Bronchial epithelial cell (primary cell): ENCODE data around the gene TSPAN18. TPM values are rescaled to one million over a fixed set of nuclear protein-coding genes. Genes with fewer than 3 reads are reported as not detected.
A peak's percentile ranks its signal among the peaks of the same experiment; 100 is the strongest.

Experiments
- DNase-seq: peaks from one replicate; pipeline ENCODE4 v3.0.0-alpha.2; 2010; ENCODE audit warnings: low read depth
- FAIRE-seq: peaks from 2 replicates; lab custom pipeline; 2011; peaks lifted over from hg19 to GRCh38; lab: Jason Lieb, UNC
- H3K27me3 ChIP-seq: 2 replicates; pipeline ENCODE4 v1.5.1; 2011; ENCODE audit warnings: low read length; ENCODE audit not compliant: control insufficient read depth, insufficient read depth
- H3K36me3 ChIP-seq: 2 replicates; pipeline ENCODE4 v1.5.1; 2011; ENCODE audit warnings: low read length; ENCODE audit not compliant: control insufficient read depth, insufficient read depth
- H3K4me3 ChIP-seq: 2 replicates; pipeline ENCODE4 v1.5.1; 2011; ENCODE audit warnings: mild to moderate bottlenecking, low read depth, low read length, control low read depth
- total RNA-seq: library from RNA; depleted of rRNA; stranded (reverse); fragments of >200 nt; gene quantifications from 2 replicates; pipeline ENCODE4 v1.2.1, GENCODE V29; 2014
- TF ChIP-seq, protein P1 (sequence below): IDR thresholded peaks from 2 replicates; pipeline ENCODE4 v1.5.1; 2011; ENCODE audit warnings: mild to moderate bottlenecking, moderate library complexity, low read length, control low read depth, inconsistent platforms; ENCODE audit not compliant: insufficient read depth, severe bottlenecking

Gene TSPAN18
- total RNA-seq, 1 donor from 2014 or later: not detected

DNA sequence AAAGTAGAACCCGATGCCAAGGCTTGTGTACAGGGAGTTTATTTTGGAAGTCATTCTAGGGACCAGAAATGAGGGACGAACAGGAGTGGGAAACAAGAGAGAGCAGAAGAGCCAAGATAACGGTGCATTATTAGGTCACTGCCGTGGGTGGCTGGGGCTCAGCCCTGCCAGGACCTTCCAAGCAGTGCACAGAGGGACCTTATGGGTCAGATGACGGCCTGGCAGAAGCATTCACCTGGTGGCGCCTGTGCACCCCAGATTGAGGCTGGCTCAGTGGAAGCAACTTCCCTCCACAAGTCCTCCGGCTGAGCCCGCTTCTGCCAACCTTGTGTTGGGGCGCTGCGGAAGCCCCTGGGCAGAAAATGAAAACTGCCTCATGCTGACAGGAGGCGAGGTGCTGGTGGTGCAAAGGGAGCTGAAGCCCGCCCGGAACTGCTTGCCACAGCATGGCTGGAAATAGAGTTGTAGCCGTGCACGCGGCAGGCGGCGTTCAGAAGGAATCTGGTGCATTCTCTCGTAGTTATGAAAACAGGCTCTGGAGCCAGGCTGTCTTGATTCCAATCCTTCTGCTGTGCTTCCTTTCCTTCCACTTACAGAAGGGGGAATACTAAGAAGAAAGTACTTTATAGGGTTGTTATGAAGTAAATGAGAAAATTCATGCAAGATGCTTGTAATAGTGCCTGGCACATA lies 246.1 kb downstream of the TSPAN18 start:
- no peak overlapping the region for H3K4me3 ChIP-seq
- no peaks in the 10 kb centered on the region for H3K36me3 ChIP-seq
- H3K27me3 ChIP-seq: peaks cover 4% of the 10 kb centered on the region
- DNase-seq (no peak), FAIRE-seq (no peak)
- TF ChIP-seq, protein P1, sequence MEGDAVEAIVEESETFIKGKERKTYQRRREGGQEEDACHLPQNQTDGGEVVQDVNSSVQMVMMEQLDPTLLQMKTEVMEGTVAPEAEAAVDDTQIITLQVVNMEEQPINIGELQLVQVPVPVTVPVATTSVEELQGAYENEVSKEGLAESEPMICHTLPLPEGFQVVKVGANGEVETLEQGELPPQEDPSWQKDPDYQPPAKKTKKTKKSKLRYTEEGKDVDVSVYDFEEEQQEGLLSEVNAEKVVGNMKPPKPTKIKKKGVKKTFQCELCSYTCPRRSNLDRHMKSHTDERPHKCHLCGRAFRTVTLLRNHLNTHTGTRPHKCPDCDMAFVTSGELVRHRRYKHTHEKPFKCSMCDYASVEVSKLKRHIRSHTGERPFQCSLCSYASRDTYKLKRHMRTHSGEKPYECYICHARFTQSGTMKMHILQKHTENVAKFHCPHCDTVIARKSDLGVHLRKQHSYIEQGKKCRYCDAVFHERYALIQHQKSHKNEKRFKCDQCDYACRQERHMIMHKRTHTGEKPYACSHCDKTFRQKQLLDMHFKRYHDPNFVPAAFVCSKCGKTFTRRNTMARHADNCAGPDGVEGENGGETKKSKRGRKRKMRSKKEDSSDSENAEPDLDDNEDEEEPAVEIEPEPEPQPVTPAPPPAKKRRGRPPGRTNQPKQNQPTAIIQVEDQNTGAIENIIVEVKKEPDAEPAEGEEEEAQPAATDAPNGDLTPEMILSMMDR: no peak

- TF ChIP-seq, protein P1: no peak
- Histone ChIP-seq H3K4me3 (no peak overlapping the region), H3K27me3 (peaks cover 4% of the 10 kb centered on the region), H3K36me3 (no peaks in the 10 kb centered on the region)
- FAIRE-seq: no peak
- DNase-seq: no peak
These were observed 247.1 kb downstream of the TSPAN18 start for GRCh38 chr11:44973632-44974401.

DNA sequence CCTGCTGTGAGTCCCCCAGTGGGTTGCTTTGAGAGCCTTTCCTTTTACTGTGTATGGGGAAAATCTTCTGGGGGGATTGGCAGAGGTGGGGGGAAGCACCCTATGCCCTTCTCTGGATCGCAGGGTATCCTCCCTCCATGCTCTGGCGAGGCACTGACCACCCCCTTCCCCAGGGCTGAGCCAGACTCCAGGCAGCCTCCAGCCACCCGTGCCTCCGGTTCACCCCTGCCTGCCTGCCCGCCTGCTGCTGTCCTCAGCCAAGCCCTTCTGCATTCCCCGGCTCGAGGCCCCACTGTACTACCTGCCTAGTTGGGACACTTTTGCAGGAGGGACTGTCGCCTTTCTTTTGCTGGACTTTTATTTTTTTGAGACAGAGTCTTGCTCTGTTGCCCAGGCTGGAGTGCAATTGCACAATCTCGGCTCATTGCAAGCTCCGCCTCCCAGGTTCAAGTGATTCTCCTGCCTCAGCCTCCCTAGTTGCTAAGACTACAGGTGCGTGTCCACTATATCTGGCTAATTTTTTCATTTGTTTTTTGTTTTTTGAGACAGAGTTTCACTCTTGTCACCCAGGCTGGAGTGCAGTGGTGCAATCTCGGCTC lies 247.7 kb downstream of the TSPAN18 start:
- TF ChIP-seq, protein P1: no peak
- peaks cover 4% of the 10 kb centered on the region for H3K27me3 ChIP-seq
- DNase-seq: no peak
- no peak for FAIRE-seq
- no peak overlapping the region for H3K4me3 ChIP-seq
- no peaks in the 10 kb centered on the region for H3K36me3 ChIP-seq

- Histone ChIP-seq H3K27me3 (peaks cover 5% of the 10 kb centered on the region), H3K36me3 (no peaks in the 10 kb centered on the region), H3K4me3 (no peak overlapping the region)
- FAIRE-seq (no peak), DNase-seq (no peak)
- TF ChIP-seq, protein P1: no peak
These were observed 249.8 kb downstream of the TSPAN18 start for GRCh38 chr11:44976576-44976975.

DNA sequence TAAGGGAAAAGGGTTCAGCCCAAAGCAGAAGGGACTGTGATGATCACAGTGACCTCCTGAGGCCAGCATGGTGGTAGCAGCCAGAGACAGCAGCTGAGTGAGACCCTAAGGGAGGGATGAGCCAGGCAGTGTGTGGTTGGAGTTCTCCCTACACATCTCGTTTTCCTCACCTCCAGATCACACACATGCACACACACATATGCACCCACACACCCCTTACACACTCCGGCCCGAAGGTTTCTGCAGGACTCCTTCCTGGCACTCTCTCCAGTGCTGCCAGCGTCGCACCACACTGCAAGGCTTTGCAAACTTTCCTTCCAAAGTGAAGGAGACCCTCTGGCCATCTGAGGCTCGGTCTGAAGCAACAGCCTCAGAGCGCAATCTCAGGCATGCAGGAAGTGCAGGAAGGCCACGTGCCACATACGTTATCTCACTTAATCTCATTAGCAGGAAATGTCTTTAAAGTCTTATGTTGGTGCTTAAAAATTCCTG lies 250.8 kb downstream of the TSPAN18 start:
- H3K4me3 ChIP-seq: no peak overlapping the region
- TF ChIP-seq, protein P1: peak; percentile 20
- DNase-seq: peak; percentile 8
- no peaks in the 10 kb centered on the region for H3K36me3 ChIP-seq
- FAIRE-seq: peak; percentile 83
- H3K27me3 ChIP-seq: peaks cover 4% of the 10 kb centered on the region
